ENCODE results near the gene TCF12. TPM values are rescaled to one million over a fixed set of nuclear protein-coding genes. Genes with fewer than 3 reads are reported as not detected.

The TCF12 gene
- total and polyA plus RNA-seq, 2 donors (not counting 3 experiments of a cell fraction or from before 2014, with no cell fraction given): 72.1 to 133 TPM

- Histone ChIP-seq H3K9me1 (replicated peaks; ENCODE audit: control insufficient read depth, extremely low read depth, insufficient read depth, low read length) (no peaks in the 10 kb centered on the region), H3K9me3 (replicated peaks; ENCODE audit: control insufficient read depth, insufficient read depth, low read length) (no peaks in the 10 kb centered on the region), H3K27me3 (ENCODE audit: control insufficient read depth in 2 of 2, insufficient read depth in 2 of 2, low read length in 2 of 2) (no peaks in the 10 kb centered on the region), H4K20me1 (replicated peaks; ENCODE audit: control insufficient read depth, extremely low read depth, insufficient read depth, low read length) (no peaks in the 10 kb centered on the region), H3K4me3 (replicated peaks in 1 of 3; ENCODE audit: insufficient read depth in 1 of 3, low read depth in 1 of 3, low read length in 3 of 3) (no peak overlapping the region), H3K4me2 (ENCODE audit: insufficient read depth, low read length) (no peak overlapping the region), H3K79me2 (ENCODE audit: control insufficient read depth, insufficient read depth, low read length) (peaks cover 31% of the 10 kb centered on the region), H3K36me3 (ENCODE audit: control insufficient read depth in 2 of 2, extremely low read depth in 1 of 2, insufficient read depth in 2 of 2, low read length in 2 of 2) (no peaks in the 10 kb centered on the region), H2AFZ (ENCODE audit: low read depth, low read length) (no peak overlapping the region), H3K27ac (ENCODE audit: insufficient read depth, low read depth, low read length) (no peak overlapping the region), H3K4me1 (ENCODE audit: control insufficient read depth, extremely low read depth, insufficient read depth, low read length) (no peaks in the 10 kb centered on the region), H3K9ac (replicated peaks; ENCODE audit: extremely low read depth, insufficient read depth, low read length) (no peak overlapping the region)
- no peak for FAIRE-seq
- intact Hi-C loops (cut with micrococcal nuclease) (no loop called here), dilution Hi-C loops (cut with MboI; ENCODE audit: extremely low pct_ligation_motif_present, low sequenced_read_pairs) (no loop called here)
- BruUV-seq (replicated peaks): no TSS peak
- ChIA-PET POLR2A (no interaction called here), CTCF (interaction anchor here (0.6 to 2.6 kb wide), 4 partner anchors 13 to 289 kb away, joined by 3 to 7 read pairs (median 6); no protein-coding TSS in a partner anchor)
- no peak for TF ChIP-seq GATA2 (IDR thresholded peaks at IDR 0.05; ENCODE audit: insufficient read depth, insufficient read length, low read depth, low read length)
- no peak for TF ChIP-seq MYC (IDR thresholded peaks at IDR 0.05; ENCODE audit: low read depth, low read length)
- no peak for TF ChIP-seq FOS (IDR thresholded peaks at IDR 0.05; ENCODE audit: borderline replicate concordance, insufficient read depth, low read length)
- no peak for TF ChIP-seq EZH2 (IDR thresholded peaks at IDR 0.05; ENCODE audit: borderline replicate concordance, low read depth, low read length, severe bottlenecking)
- TF ChIP-seq CTCF (IDR thresholded peaks at IDR 0.05; ENCODE audit: extremely low read depth in 1 of 2, insufficient read depth in 1 of 2, low read depth in 1 of 2, low read length in 2 of 2): no peak
- TF ChIP-seq MAX (IDR thresholded peaks at IDR 0.05; ENCODE audit: insufficient read depth, insufficient read length): no peak
- no peak for TF ChIP-seq JUN (IDR thresholded peaks at IDR 0.05; ENCODE audit: borderline replicate concordance, insufficient read depth, insufficient read length, low read depth)
- no peak for TF ChIP-seq POLR2AphosphoS5 (IDR thresholded peaks at IDR 0.05; ENCODE audit: insufficient read depth, low read depth, low read length)
- no peak for TF ChIP-seq POLR2A (IDR thresholded peaks at IDR 0.05; ENCODE audit: low read depth, low read length)
- no peak for DNase-seq (ENCODE audit: low read depth, low spot score)
These were observed 192.6 kb downstream of the TCF12 start for GRCh38 chr15:57111002-57111401.
